ENCODE measurements around the gene GRIN2D. TPM values are rescaled to one million over a fixed set of nuclear protein-coding genes. Genes with fewer than 3 reads are reported as not detected.
"Not testable (repeated sequence)": the region's sequence is repeated elsewhere in the genome, so short reads cannot be mapped to it uniquely, and the experiment has no call there.

GRIN2D gene
- total RNA-seq, 2 experiments from 2014 or later = 0.09 to 0.18 TPM

GRCh38 chr19:48362716-48363499, 30.6 kb upstream of the GRIN2D start:
- no peaks in the 10 kb centered on the region for H3K27me3 Mint-ChIP-seq
- peak overlapping the region; percentile 81 for H3K4me3 Mint-ChIP-seq
- DNase-seq (peak; percentile 96), ATAC-seq (peak; percentile 69)
- H3K4me1 Mint-ChIP-seq = peaks cover 16% of the 10 kb centered on the region
- H3K36me3 Mint-ChIP-seq = peaks cover 4% of the 10 kb centered on the region
- CTCF ChIA-PET = interaction anchor here (0.6 to 5.1 kb wide), 14 partner anchors 9 to 225 kb away, joined by 3 to 36 read pairs (median 5); partner anchors contain the start of gene KDELR1
- no peaks in the 10 kb centered on the region for H3K9me3 Mint-ChIP-seq (ENCODE audit: low read depth)
- H3K27ac Mint-ChIP-seq = peak overlapping the region; percentile 92

- Mint-ChIP-seq H3K4me1 (peaks cover 16% of the 10 kb centered on the region), H3K27me3 (no peaks in the 10 kb centered on the region)
These were observed 30.0 kb upstream of the GRIN2D start for GRCh38 chr19:48363500-48363809.

GRCh38 chr19:48363810-48364597, 29.5 kb upstream of the GRIN2D start, which contains the start of the genes SYNGR4 and TMEM143:
Gene SYNGR4 (plus strand): TSS chr19:48364367. CDS start chr19:48365843, 1,476 bp downstream.
Gene TMEM143 (minus strand): TSS chr19:48363940. CDS start chr19:48363920, 20 bp downstream.
- H3K27ac Mint-ChIP-seq = peak within 1 kb of the TSS; percentile 92
- H3K4me1 Mint-ChIP-seq = peaks cover 16% of the 10 kb centered on the region
- H3K4me3 Mint-ChIP-seq = peak within 1 kb of the TSS; percentile 81
- peak; percentile 100 for DNase-seq
- no peaks in the 10 kb centered on the region for H3K27me3 Mint-ChIP-seq
- no peaks in the 10 kb centered on the region for H3K9me3 Mint-ChIP-seq (ENCODE audit: low read depth)
- H3K36me3 Mint-ChIP-seq = peaks cover 1% of the 10 kb centered on the region
- ATAC-seq = peak; percentile 90
- CTCF ChIA-PET = interaction anchor here (0.5 to 5.1 kb wide), 15 partner anchors 10 to 225 kb away, joined by 3 to 36 read pairs (median 5); partner anchors contain the start of gene KDELR1

More at GRCh38 chr19:48363500-48363809, 30.0 kb upstream of the GRIN2D start:
- DNase-seq = no peak
- Mint-ChIP-seq H3K4me3 (peak overlapping the region; percentile 81), H3K9me3 (ENCODE audit: low read depth) (no peaks in the 10 kb centered on the region), H3K36me3 (peaks cover 3% of the 10 kb centered on the region), H3K27ac (peak overlapping the region; percentile 92)
- CTCF ChIA-PET = interaction anchor here (0.7 to 5.1 kb wide), 13 partner anchors 9 to 225 kb away, joined by 3 to 36 read pairs (median 5); partner anchors contain the start of gene KDELR1
- peak; percentile 6 for ATAC-seq

GRCh38 chr19:48364598-48365348, 28.7 kb upstream of the GRIN2D start:
- ATAC-seq (no peak), DNase-seq (no peak)
- Mint-ChIP-seq H3K36me3 (peaks cover 1% of the 10 kb centered on the region), H3K4me3 (peak overlapping the region; percentile 81), H3K27me3 (no peaks in the 10 kb centered on the region), H3K27ac (peak overlapping the region; percentile 92), H3K4me1 (peaks cover 16% of the 10 kb centered on the region), H3K9me3 (ENCODE audit: low read depth) (no peaks in the 10 kb centered on the region)
- CTCF ChIA-PET = interaction anchor here (0.5 to 5.1 kb wide), 10 partner anchors 14 to 224 kb away, joined by 3 to 36 read pairs (median 5); partner anchors contain the start of gene KDELR1

- Mint-ChIP-seq H3K27ac (peak overlapping the region; percentile 24), H3K4me1 (peaks cover 16% of the 10 kb centered on the region), H3K9me3 (ENCODE audit: low read depth) (no peaks in the 10 kb centered on the region), H3K4me3 (no peak overlapping the region), H3K27me3 (no peaks in the 10 kb centered on the region), H3K36me3 (peaks cover 1% of the 10 kb centered on the region)
- ATAC-seq (no peak), DNase-seq (no peak)
- CTCF ChIA-PET = interaction anchor here (0.7 kb wide), 1 partner anchor 26 kb away, joined by 3 read pairs; the partner anchor contains the start of gene KDELR1
These were observed 27.9 kb upstream of the GRIN2D start for GRCh38 chr19:48365602-48366001.

GRCh38 chr19:48367855-48368254, 25.6 kb upstream of the GRIN2D start:
- Mint-ChIP-seq H3K27ac (no peak overlapping the region), H3K9me3 (ENCODE audit: low read depth) (no peaks in the 10 kb centered on the region), H3K4me1 (peaks cover 10% of the 10 kb centered on the region), H3K27me3 (no peaks in the 10 kb centered on the region), H3K36me3 (no peaks in the 10 kb centered on the region), H3K4me3 (no peak overlapping the region)
- CTCF ChIA-PET = interaction anchor here (0.6 kb wide), 1 partner anchor 23 kb away, joined by 3 read pairs; the partner anchor contains the start of gene KDELR1
- ATAC-seq = no peak
- no peak for DNase-seq

GRCh38 chr19:48368936-48369335, 24.5 kb upstream of the GRIN2D start:
- Mint-ChIP-seq H3K27ac (no peak overlapping the region), H3K9me3 (ENCODE audit: low read depth) (no peaks in the 10 kb centered on the region), H3K4me1 (peaks cover 7% of the 10 kb centered on the region), H3K4me3 (no peak overlapping the region), H3K36me3 (no peaks in the 10 kb centered on the region), H3K27me3 (no peaks in the 10 kb centered on the region)
- DNase-seq (no peak), ATAC-seq (no peak)
- CTCF ChIA-PET = no interaction called here

DNA sequence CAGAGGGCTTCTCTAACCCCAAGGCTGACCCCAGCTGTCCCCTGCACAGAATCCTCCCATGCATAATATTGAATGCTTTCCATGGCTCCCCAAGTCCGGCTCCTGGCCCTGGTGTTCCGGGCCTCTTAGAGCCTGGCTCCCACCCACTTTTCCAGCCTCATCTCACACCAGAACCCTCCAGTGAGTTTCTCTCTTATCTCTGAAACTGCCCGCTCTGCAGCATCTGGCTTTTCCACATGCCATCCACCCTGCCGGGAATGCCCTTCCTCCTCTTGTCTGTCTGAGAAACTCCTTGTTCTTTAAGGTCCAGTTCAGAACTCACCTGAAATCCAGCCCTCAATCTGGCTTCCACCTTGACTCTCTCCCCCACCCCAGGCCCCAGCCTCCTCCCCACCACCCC, 22.5 kb upstream of the GRIN2D start:
- no peaks in the 10 kb centered on the region for H3K4me1 Mint-ChIP-seq
- H3K27me3 Mint-ChIP-seq = no peaks in the 10 kb centered on the region
- DNase-seq = no peak
- CTCF ChIA-PET = interaction anchor here (0.6 to 1.1 kb wide), 2 partner anchors 20 to 32 kb away, joined by 3 to 10 read pairs; partner anchors contain the start of gene KDELR1
- H3K36me3 Mint-ChIP-seq = no peaks in the 10 kb centered on the region
- H3K9me3 Mint-ChIP-seq (ENCODE audit: low read depth) = no peaks in the 10 kb centered on the region
- no peak overlapping the region for H3K4me3 Mint-ChIP-seq
- no peak overlapping the region for H3K27ac Mint-ChIP-seq
- no peak for ATAC-seq

DNA sequence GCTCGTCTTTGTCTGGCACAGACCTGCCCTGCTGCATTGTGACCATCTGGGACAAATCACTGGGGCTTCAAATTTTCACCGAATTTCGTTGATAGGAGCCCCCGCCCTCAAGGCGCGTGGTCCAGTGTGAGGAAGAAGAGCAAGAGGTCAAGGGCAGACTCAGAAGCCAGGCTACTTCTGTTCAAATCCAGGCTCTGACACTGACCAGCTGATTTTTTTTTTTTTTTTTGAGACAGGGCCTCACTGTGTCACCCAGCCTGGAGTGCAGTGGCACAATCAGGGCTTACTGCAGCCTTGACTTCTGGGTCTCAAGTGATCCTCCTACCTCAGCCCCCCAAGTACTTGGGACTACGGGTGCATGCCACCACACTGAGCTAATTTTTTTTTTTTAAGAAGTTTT, 22.1 kb upstream of the GRIN2D start:
- no peak overlapping the region for H3K27ac Mint-ChIP-seq
- DNase-seq (no peak), ATAC-seq (no peak)
- H3K36me3 Mint-ChIP-seq = no peaks in the 10 kb centered on the region
- CTCF ChIA-PET = interaction anchor here (0.6 to 1.1 kb wide), 2 partner anchors 20 to 33 kb away, joined by 3 to 10 read pairs; partner anchors contain the start of gene KDELR1
- no peaks in the 10 kb centered on the region for H3K27me3 Mint-ChIP-seq
- H3K4me1 Mint-ChIP-seq = no peaks in the 10 kb centered on the region
- no peak overlapping the region for H3K4me3 Mint-ChIP-seq
- H3K9me3 Mint-ChIP-seq (ENCODE audit: low read depth) = no peaks in the 10 kb centered on the region

DNA sequence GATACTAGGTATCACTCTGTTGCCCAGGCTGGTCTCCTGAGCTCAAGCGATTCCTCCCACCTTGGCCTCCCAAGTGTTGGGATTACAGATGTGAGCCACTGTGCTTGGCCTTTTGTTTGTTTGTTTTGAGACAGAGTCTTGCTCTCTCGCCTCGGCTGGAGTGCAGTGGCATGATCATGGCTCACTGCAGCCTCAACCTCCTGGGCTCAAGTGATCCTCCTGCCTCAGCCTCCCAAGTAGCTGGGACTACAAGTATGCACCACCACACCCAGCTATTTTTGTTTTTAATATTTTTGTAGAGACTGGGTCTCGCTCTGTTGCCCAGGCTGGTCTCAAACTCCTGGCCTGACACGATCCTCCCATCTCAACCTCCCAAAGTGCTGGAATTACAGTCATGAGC, 21.7 kb upstream of the GRIN2D start:
- ATAC-seq; DNase-seq; H3K9me3 Mint-ChIP-seq (ENCODE audit: low read depth); H3K4me1 Mint-ChIP-seq; H3K27ac Mint-ChIP-seq; H3K36me3 Mint-ChIP-seq; H3K4me3 Mint-ChIP-seq; H3K27me3 Mint-ChIP-seq: not testable (repeated sequence)
- CTCF ChIA-PET = interaction anchor here (1.1 kb wide), 1 partner anchor 19 kb away, joined by 10 read pairs; the partner anchor contains the start of gene KDELR1

DNA sequence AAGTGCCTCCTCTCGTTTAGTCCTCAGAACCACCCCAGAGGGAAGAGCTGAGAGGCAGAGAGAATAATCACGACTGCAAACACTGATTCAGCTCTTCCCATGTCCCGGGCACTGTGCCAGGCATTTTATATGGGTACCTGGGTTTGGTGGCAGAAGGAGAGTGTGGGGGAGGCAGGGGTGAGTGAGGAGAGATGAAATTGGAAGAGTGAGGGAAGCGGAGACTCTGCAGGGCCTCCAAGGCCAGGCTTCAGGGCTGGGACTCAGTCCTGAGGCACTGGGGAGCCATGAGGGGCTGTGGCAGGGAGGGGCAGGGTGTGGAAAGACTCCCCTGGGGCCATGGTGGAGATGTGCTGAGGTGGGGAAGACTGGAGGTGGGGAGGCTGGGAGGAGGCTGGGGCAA, 20.6 kb upstream of the GRIN2D start:
- CTCF ChIA-PET = interaction anchor here (1.5 kb wide), 1 partner anchor 18 kb away, joined by 13 read pairs; the partner anchor contains the start of gene KDELR1
- Mint-ChIP-seq H3K4me1 (no peaks in the 10 kb centered on the region), H3K27me3 (no peaks in the 10 kb centered on the region), H3K4me3 (no peak overlapping the region), H3K27ac (no peak overlapping the region), H3K36me3 (no peaks in the 10 kb centered on the region), H3K9me3 (ENCODE audit: low read depth) (no peaks in the 10 kb centered on the region)
- DNase-seq (no peak), ATAC-seq (no peak)

- Mint-ChIP-seq H3K27me3 (no peaks in the 10 kb centered on the region), H3K4me1 (no peaks in the 10 kb centered on the region)
- CTCF ChIA-PET = interaction anchor here (0.8 to 1.5 kb wide), 3 partner anchors 10 to 37 kb away, joined by 3 to 13 read pairs (median 3); partner anchors contain the start of genes KDELR1, SYNGR4 and TMEM143
These were observed 19.9 kb upstream of the GRIN2D start for GRCh38 chr19:48373567-48373966.

More at GRCh38 chr19:48373567-48373966, 19.9 kb upstream of the GRIN2D start:
- H3K9me3 Mint-ChIP-seq (ENCODE audit: low read depth) = no peaks in the 10 kb centered on the region
- no peaks in the 10 kb centered on the region for H3K36me3 Mint-ChIP-seq
- no peak for ATAC-seq
- H3K27ac Mint-ChIP-seq = no peak overlapping the region
- no peak overlapping the region for H3K4me3 Mint-ChIP-seq
- DNase-seq = no peak

All from activated CD8-positive, alpha-beta memory T cell treated with anti-CD3 and anti-CD28 coated beads, Interleukin-2, amount 10 ng/mL, durations not matched to agents 7 days and 5 days (primary cell).